ENCODE measurements around the gene EEF1E1. TPM values are rescaled to one million over a fixed set of nuclear protein-coding genes. Genes with fewer than 3 reads are reported as not detected.
A peak's percentile ranks its signal among the peaks of the same experiment; 100 is the strongest.
"Not testable (repeated sequence)": the region's sequence is repeated elsewhere in the genome, so short reads cannot be mapped to it uniquely, and the experiment has no call there.

The EEF1E1 gene
- total and polyA plus RNA-seq, 2 experiments from 2014 or later = 11.5 to 87.8 TPM

- no peak overlapping the region for H3K4me3 ChIP-seq
- no peak for TF ChIP-seq CTCF (IDR thresholded peaks at IDR 0.05; ENCODE audit: low read depth, low read length)
- H3K27me3 ChIP-seq = no peaks in the 10 kb centered on the region
- peaks cover 6% of the 10 kb centered on the region for H3K36me3 ChIP-seq
- H3K9me3 ChIP-seq (ENCODE audit: low read depth) = no peaks in the 10 kb centered on the region
- DNase-seq (ENCODE audit: low read depth in 1 of 2, low spot score in 1 of 2) = no peak
- no peaks in the 10 kb centered on the region for H3K4me1 ChIP-seq (ENCODE audit: low read depth)
- no peak overlapping the region for H3K27ac ChIP-seq
These were observed 45.1 kb downstream of the EEF1E1 start for GRCh38 chr6:8057263-8057662.

GRCh38 chr6:8054276-8054675, 48.1 kb downstream of the EEF1E1 start:
- Histone ChIP-seq H3K9me3 (ENCODE audit: low read depth) (no peaks in the 10 kb centered on the region), H3K27me3 (no peaks in the 10 kb centered on the region), H3K27ac (no peak overlapping the region), H3K36me3 (no peaks in the 10 kb centered on the region), H3K4me3 (no peak overlapping the region), H3K4me1 (ENCODE audit: low read depth) (no peaks in the 10 kb centered on the region)
- TF ChIP-seq CTCF (IDR thresholded peaks at IDR 0.05; ENCODE audit: low read depth, low read length) = no peak
- peak in 1 of 2 donors; percentile 27 for DNase-seq (ENCODE audit: low read depth in 1 of 2, low spot score in 1 of 2)

GRCh38 chr6:8047541-8048292, 54.6 kb downstream of the EEF1E1 start:
- no peak overlapping the region for H3K4me3 ChIP-seq
- H3K36me3 ChIP-seq = no peaks in the 10 kb centered on the region
- no peak overlapping the region for H3K27ac ChIP-seq
- peak in 1 of 2 donors; percentile 45 for DNase-seq (ENCODE audit: low read depth in 1 of 2, low spot score in 1 of 2)
- no peak for TF ChIP-seq CTCF (IDR thresholded peaks at IDR 0.05; ENCODE audit: low read depth, low read length)
- no peaks in the 10 kb centered on the region for H3K9me3 ChIP-seq (ENCODE audit: low read depth)
- H3K27me3 ChIP-seq = no peaks in the 10 kb centered on the region
- no peaks in the 10 kb centered on the region for H3K4me1 ChIP-seq (ENCODE audit: low read depth)

GRCh38 chr6:8045769-8046168, 56.6 kb downstream of the EEF1E1 start:
- not testable (repeated sequence) for H3K9me3 ChIP-seq (ENCODE audit: low read depth); H3K27me3 ChIP-seq; H3K36me3 ChIP-seq; DNase-seq (ENCODE audit: low read depth in 1 of 2, low spot score in 1 of 2); H3K4me1 ChIP-seq (ENCODE audit: low read depth); H3K4me3 ChIP-seq; H3K27ac ChIP-seq

GRCh38 chr6:8043221-8043620, 59.1 kb downstream of the EEF1E1 start:
- no peak for DNase-seq (ENCODE audit: low read depth in 1 of 2, low spot score in 1 of 2)
- Histone ChIP-seq H3K4me1 (ENCODE audit: low read depth) (no peaks in the 10 kb centered on the region), H3K27ac (no peak overlapping the region), H3K9me3 (ENCODE audit: low read depth) (no peaks in the 10 kb centered on the region), H3K36me3 (peaks cover 6% of the 10 kb centered on the region), H3K4me3 (no peak overlapping the region), H3K27me3 (no peaks in the 10 kb centered on the region)
- TF ChIP-seq CTCF (IDR thresholded peaks at IDR 0.05; ENCODE audit: low read depth, low read length) = no peak

- no peak overlapping the region for H3K27ac ChIP-seq
- no peak for DNase-seq (ENCODE audit: low read depth in 1 of 2, low spot score in 1 of 2)
- no peak for TF ChIP-seq CTCF (IDR thresholded peaks at IDR 0.05; ENCODE audit: low read depth, low read length)
- no peaks in the 10 kb centered on the region for H3K4me1 ChIP-seq (ENCODE audit: low read depth)
- H3K36me3 ChIP-seq = peaks cover 6% of the 10 kb centered on the region
- no peaks in the 10 kb centered on the region for H3K27me3 ChIP-seq
- no peaks in the 10 kb centered on the region for H3K9me3 ChIP-seq (ENCODE audit: low read depth)
- no peak overlapping the region for H3K4me3 ChIP-seq
These were observed 60.3 kb downstream of the EEF1E1 start for GRCh38 chr6:8041913-8042583.

- H3K9me3 ChIP-seq (ENCODE audit: low read depth); H3K27ac ChIP-seq; H3K36me3 ChIP-seq; H3K4me1 ChIP-seq (ENCODE audit: low read depth); DNase-seq (ENCODE audit: low read depth in 1 of 2, low spot score in 1 of 2); H3K4me3 ChIP-seq; H3K27me3 ChIP-seq: not testable (repeated sequence)
These were observed 68.2 kb downstream of the EEF1E1 start for GRCh38 chr6:8034107-8034506.

Data from cardiac muscle cell (in vitro differentiated cells and primary cell).